HEK293T (cell line): ENCODE results near the gene MBNL2.

Source experiments
- BHLHE40 ChIP-seq: fragments of 450-650 bp; IDR thresholded peaks from 2 replicates; pipeline ENCODE4 v1.6.1; 2016; ENCODE audit warnings: mild to moderate bottlenecking, moderate library complexity, borderline replicate concordance
- CTBP1 ChIP-seq: fragments of 450-650 bp; IDR thresholded peaks from 2 replicates; pipeline ENCODE4 v1.6.1; 2016; ENCODE audit warnings: borderline replicate concordance
- ELF4 ChIP-seq: fragments of 450-650 bp; IDR thresholded peaks from 2 replicates; pipeline ENCODE4 v1.6.1; 2017; ENCODE audit warnings: antibody characterized with exemption
- FOXA1 ChIP-seq: fragments of 450-650 bp; IDR thresholded peaks from 2 replicates; pipeline ENCODE4 v1.6.1; 2016; ENCODE audit warnings: mild to moderate bottlenecking
- FOXK2 ChIP-seq: fragments of 450-650 bp; IDR thresholded peaks from 2 replicates; pipeline ENCODE4 v1.6.1; 2016; ENCODE audit warnings: mild to moderate bottlenecking
- FOXM1 ChIP-seq: fragments of 450-650 bp; IDR thresholded peaks from 2 replicates; pipeline ENCODE4 v1.6.1; 2017; ENCODE audit warnings: mild to moderate bottlenecking, borderline replicate concordance
- HDGF ChIP-seq: fragments of 450-650 bp; IDR thresholded peaks from 2 replicates; pipeline ENCODE4 v1.6.1; 2017; ENCODE audit warnings: antibody characterized with exemption, borderline replicate concordance
- LEF1 ChIP-seq: fragments of 450-650 bp; IDR thresholded peaks from 2 replicates; pipeline ENCODE4 v1.6.1; 2017; ENCODE audit warnings: mild to moderate bottlenecking, borderline replicate concordance
- SP1 ChIP-seq: fragments of 450-650 bp; IDR thresholded peaks from 2 replicates; pipeline ENCODE4 v1.6.1; 2017
- SUZ12 ChIP-seq: fragments of 450-650 bp; IDR thresholded peaks from 2 replicates; pipeline ENCODE4 v1.6.1; 2016; ENCODE audit warnings: mild to moderate bottlenecking
- ZNF384 ChIP-seq: fragments of 450-650 bp; IDR thresholded peaks from 2 replicates; pipeline ENCODE4 v1.6.1; 2016
- TF ChIP-seq, protein P1 (sequence below): fragments of 450-650 bp; IDR thresholded peaks from 2 replicates; pipeline ENCODE4 v1.6.1; 2016

DNA sequence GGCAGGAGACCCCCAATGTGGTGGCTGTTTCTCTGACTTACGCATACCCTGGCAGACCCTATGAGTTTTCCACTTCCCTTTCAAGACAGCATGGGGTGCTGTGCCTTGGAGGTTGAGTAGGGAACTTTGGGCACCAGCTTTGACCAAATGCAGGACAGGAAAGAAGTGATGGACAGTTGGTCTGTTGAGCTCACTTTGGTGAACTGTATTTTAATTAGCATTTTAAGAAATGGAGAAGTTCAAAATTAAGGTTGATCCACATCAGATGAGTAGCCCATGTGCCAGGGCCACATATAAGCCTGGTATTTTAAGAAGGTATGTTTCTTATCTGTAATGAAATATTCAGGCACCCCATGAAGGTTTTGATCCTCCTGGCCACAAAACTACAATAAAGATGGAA is 165.8 kb downstream of the MBNL2 start:
- TF ChIP-seq HDGF: no peak
- TF ChIP-seq CTBP1: no peak
- TF ChIP-seq FOXA1: no peak
- TF ChIP-seq FOXK2: no peak
- no peak for TF ChIP-seq SP1
- TF ChIP-seq FOXM1: no peak
- no peak for TF ChIP-seq LEF1
- TF ChIP-seq SUZ12: no peak
- no peak for TF ChIP-seq ELF4
- TF ChIP-seq BHLHE40: no peak
- no peak for TF ChIP-seq ZNF384
- TF ChIP-seq, protein P1, sequence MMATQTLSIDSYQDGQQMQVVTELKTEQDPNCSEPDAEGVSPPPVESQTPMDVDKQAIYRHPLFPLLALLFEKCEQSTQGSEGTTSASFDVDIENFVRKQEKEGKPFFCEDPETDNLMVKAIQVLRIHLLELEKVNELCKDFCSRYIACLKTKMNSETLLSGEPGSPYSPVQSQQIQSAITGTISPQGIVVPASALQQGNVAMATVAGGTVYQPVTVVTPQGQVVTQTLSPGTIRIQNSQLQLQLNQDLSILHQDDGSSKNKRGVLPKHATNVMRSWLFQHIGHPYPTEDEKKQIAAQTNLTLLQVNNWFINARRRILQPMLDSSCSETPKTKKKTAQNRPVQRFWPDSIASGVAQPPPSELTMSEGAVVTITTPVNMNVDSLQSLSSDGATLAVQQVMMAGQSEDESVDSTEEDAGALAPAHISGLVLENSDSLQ: no peak
